ENCODE results near the gene KRTAP4-9.
"Not testable (repeated sequence)": the region's sequence is repeated elsewhere in the genome, so short reads cannot be mapped to it uniquely, and the experiment has no call there.

KRTAP4-9 gene

GRCh38 chr17:41098481-41098880 is 6.7 kb upstream of the KRTAP4-9 start:
- no peak for DNase-seq

- not testable (repeated sequence) for DNase-seq
These were observed 5.3 kb upstream of the KRTAP4-9 start for GRCh38 chr17:41099682-41100480.

GRCh38 chr17:41101586-41102259 is 3.5 kb upstream of the KRTAP4-9 start, which contains the start of gene KRTAP4-16:
Gene KRTAP4-16 (minus strand): TSS chr17:41102209. CDS start chr17:41102209, 0 bp downstream.
- DNase-seq, result no peak

GRCh38 chr17:41103896-41104295 is 1.3 kb upstream of the KRTAP4-9 start:
- no peak for DNase-seq

GRCh38 chr17:41104386-41105038 is 677 bp upstream of the KRTAP4-9 start:
- DNase-seq, result not testable (repeated sequence)

GRCh38 chr17:41107941-41108450 is 2.8 kb downstream of the KRTAP4-9 start:
- DNase-seq, result no peak

DNA sequence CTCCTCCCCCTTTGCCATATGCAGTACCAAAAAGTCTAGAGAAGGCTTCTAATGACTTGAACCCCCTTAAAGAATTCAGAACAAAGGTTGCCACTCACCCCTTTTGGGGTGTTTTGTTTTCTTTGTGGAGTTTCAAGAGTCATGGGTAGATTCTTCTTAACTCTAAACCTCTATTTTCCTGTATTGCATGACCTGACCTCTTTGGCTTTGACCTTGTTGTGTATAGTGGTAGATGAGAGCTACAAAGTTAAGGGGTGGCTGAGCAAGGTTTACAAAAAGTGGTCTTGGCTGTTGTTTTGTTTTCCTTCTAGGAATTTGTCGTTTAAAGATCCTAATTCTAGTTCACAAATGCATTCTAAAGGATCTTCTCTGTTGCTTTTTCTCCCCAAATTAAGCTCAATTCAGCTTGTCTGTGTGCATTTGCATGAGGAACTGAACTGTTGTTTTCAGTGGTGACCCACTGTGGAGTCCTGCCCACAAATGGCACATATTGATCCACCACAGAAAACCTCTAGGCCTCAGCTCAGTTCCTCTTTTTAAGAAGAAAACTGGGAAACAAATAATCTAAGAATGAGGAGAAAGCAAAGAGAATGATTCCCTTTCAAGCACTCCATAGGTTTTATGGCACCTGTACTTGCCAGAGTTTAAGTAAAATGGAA is 3.7 kb downstream of the KRTAP4-9 start:
- not testable (repeated sequence) for DNase-seq

GRCh38 chr17:41111151-41111885 is 6.1 kb downstream of the KRTAP4-9 start:
- no peak for DNase-seq

DNA sequence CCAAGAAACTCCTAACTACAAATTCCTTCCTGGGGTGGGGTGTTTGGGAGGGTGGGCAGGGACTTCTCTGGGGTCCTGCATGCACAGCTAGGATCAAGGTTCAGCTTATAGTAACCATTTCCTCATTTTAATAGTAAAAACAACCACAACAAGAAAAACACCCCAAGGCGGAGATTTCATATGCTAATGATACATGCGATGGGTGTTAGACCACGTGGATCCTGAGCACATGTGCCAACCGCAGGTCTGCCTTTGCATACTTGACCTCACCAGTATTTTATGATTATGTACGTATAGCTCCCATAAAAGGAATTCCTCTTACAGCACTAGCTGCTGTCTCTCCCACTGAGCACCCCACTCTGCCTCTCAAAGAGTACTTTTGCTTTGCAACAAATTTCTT is 11.1 kb downstream of the KRTAP4-9 start:
- no peak for DNase-seq

DNA sequence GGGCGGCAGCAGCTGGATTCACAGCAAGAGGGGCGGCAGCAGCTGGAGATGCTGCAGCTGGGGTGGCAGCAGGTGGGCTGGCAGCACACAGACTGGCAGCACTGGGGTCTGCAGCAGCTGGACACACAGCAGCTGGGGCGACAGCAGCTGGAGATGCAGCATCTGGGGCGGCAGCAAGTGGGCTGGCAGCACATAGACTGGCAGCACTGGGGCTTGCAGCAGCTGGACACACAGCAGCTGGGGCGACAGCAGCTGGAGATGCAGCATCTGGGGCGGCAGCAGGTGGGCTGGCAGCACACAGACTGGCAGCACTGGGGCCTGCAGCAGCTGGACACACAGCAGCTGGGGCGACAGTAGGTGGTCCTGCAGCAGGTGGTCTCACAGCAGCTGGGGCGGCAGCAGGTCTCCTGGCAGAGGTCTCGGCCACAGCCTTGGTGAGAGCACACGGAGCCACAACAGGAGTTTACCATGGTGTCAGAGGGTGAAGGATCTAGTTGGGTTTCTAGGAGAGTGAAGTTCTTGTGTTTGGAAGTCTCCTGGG is 12.7 kb downstream of the KRTAP4-9 start, which contains the start of gene KRTAP4-11:
KRTAP4-11 (minus strand) TSS at position 528 of the 541 bp plus-strand sequence; CDS start at position 470, 58 bp downstream.
- DNase-seq, result not testable (repeated sequence)

- DNase-seq, result no peak
These were observed 13.5 kb downstream of the KRTAP4-9 start for GRCh38 chr17:41118721-41119120.

DNA sequence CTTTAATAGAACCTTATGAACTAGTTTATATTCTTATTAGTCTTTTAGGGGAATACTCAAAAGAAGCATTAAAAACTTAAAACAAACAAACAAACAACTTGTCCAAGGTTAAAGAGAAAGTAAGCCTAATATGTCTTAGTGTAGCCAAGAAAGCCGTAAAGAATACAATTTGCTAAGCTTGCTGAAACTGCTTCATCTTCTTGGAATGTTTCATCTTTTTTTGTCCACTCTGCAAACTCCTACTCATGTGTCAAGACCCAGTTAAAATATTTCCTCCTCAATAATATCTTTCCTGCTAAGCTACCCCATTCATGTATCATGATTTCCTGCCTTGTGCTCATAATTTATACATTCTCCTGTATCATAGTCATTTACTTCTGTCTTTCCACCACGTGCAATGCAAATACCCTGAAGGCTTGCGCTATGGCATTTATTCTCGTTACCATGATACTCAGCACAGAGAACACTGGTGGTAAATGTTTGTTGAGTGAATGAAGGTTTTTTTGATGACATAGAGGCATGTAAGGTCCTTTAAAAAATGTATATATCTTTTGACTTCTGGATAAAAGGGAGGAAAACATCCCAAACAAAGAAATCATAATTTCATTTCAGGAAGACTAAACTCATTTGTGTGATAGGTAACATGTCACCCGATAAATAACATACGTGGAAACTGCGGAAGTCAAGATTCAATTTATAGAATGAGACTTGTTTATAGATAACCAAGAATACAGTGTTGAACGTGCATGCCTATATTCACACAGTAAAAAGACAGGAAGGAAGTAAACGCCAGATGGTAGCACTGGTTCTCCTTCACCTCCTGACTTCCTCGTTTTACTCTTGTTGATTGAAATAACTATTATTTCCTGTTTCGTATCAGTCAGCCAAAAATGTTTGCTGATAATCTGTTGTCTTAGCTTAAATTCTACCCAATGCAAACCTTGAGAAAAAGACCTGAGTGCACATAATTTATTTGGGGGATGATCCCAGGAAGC is 14.8 kb downstream of the KRTAP4-9 start:
- not testable (repeated sequence) for DNase-seq

DNA sequence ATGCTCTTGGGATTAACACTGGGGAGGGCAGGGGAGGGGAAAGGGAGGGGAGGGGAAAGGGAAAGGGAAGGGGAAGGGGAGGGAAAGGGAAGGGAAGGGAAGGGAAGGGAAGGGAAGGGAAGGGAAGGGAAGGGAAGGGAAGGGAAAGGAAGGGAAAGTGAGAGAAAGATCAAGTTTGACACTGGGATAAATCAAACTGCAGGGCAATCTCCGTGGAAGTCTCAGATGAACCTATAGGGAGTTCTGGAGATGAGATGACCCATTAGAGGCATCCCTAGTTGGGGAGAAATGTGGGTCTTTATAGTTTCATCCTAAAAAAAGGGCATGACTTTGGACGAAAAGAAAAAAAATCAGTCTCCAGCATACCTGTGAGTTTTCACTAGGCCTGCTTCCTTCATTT is 16.6 kb downstream of the KRTAP4-9 start:
- no peak for DNase-seq

DNA sequence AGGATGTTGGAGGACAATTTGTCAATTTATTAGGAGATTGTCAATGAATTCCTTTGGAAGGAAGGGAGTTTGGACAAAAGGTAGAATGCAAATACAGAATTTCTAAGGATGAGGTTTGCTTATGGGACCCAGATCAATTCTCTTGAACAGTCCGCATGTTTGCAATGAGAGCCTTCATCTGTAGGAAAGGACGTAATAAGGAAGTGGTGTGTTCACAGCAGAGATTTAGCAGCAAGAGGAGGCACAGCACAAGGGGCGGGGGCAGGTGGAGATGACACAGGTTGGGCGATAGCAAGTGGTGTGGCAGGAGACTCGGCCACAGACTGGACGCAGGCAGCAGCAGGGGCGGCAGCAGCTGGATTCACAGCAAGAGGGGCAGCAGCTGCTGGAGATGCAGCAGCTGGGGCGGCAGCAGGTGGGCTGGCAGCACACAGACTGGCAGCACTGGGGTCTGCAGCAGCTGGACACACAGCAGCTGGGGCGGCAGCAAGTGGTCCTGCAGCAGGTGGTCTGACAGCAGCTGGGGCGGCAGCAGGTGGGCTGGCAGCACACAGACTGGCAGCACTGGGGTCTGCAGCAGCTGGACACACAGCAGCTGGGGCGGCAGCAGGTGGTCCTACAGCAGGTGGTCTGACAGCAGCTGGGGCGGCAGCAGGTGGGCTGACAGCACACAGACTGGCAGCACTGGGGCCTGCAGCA is 18.3 kb downstream of the KRTAP4-9 start:
- not testable (repeated sequence) for DNase-seq

- DNase-seq, result not testable (repeated sequence)
These were observed 18.8 kb downstream of the KRTAP4-9 start, which contains the start of gene KRTAP4-12 for GRCh38 chr17:41123991-41124371. Gene KRTAP4-12 (minus strand): TSS chr17:41124182. CDS start chr17:41124122, 60 bp downstream.

- DNase-seq, result no peak
These were observed 19.9 kb downstream of the KRTAP4-9 start for GRCh38 chr17:41125064-41125463.

GRCh38 chr17:41126412-41126811 is 21.2 kb downstream of the KRTAP4-9 start:
- DNase-seq, result no peak

GRCh38 chr17:41127371-41127770 is 22.2 kb downstream of the KRTAP4-9 start:
- no peak for DNase-seq

- DNase-seq, result no peak
These were observed 26.8 kb downstream of the KRTAP4-9 start for GRCh38 chr17:41131979-41132378.
